HepG2 (cell line): Measurements from ENCODE around the gene RPTOR. TPM values are rescaled to one million over a fixed set of nuclear protein-coding genes. Genes with fewer than 3 reads are reported as not detected.
A peak's percentile ranks its signal among the peaks of the same experiment; 100 is the strongest.

ENCODE experiments used
- ADNP ChIP-seq: sonication (generic); formaldehyde crosslinking; IDR thresholded peaks from 2 replicates; pipeline ENCODE4 v1.4.0; 2020; ENCODE audit warnings: missing genetic modification reagents
- ARID5B ChIP-seq: IDR thresholded peaks from 2 replicates; pipeline ENCODE4 v1.4.0; 2020; ENCODE audit warnings: mild to moderate bottlenecking, missing genetic modification reagents
- BATF2 ChIP-seq: sonication (generic); formaldehyde crosslinking; IDR thresholded peaks from 2 replicates; pipeline ENCODE4 v1.8.0; 2022; ENCODE audit warnings: mild to moderate bottlenecking, missing genetic modification reagents, moderate library complexity
- EEA1 ChIP-seq: sonication (generic); formaldehyde crosslinking; IDR thresholded peaks from 2 replicates; pipeline ENCODE4 v1.5.1; 2020; ENCODE audit warnings: mild to moderate bottlenecking, missing genetic modification reagents, borderline replicate concordance
- FOXK1 ChIP-seq: sonication (generic); formaldehyde crosslinking; IDR thresholded peaks from 2 replicates; pipeline ENCODE4 v1.4.0; 2020; ENCODE audit warnings: low read depth, missing genetic modification reagents, borderline replicate concordance
- HOXA5 ChIP-seq: sonication (generic); formaldehyde crosslinking; IDR thresholded peaks from 2 replicates; pipeline ENCODE4 v1.4.0; 2020; ENCODE audit warnings: missing genetic modification reagents
- IKZF1 ChIP-seq: fragments of 450-650 bp; IDR thresholded peaks from 2 replicates; pipeline ENCODE4 v1.7.1; 2016
- MED1 ChIP-seq: sonication (generic); formaldehyde crosslinking; IDR thresholded peaks from 2 replicates; pipeline ENCODE4 v1.4.0; 2020; ENCODE audit warnings: missing genetic modification reagents
- MXD4 ChIP-seq: IDR thresholded peaks from 2 replicates; pipeline ENCODE4 v1.6.1; 2016; ENCODE audit warnings: mild to moderate bottlenecking, missing biosample characterization, missing genetic modification reagents
- NCOA5 ChIP-seq: sonication (generic); formaldehyde crosslinking; IDR thresholded peaks from 2 replicates; pipeline ENCODE4 v1.4.0; 2020; ENCODE audit warnings: missing genetic modification reagents
- NKX3-1 ChIP-seq: sonication (generic); formaldehyde crosslinking; IDR thresholded peaks from 2 replicates; pipeline ENCODE4 v1.5.0; 2020; ENCODE audit warnings: missing genetic modification reagents
- REXO4 ChIP-seq: sonication (generic); formaldehyde crosslinking; IDR thresholded peaks from 2 replicates; pipeline ENCODE4 v1.8.0; 2022; ENCODE audit warnings: missing genetic modification reagents, mild to moderate bottlenecking, borderline replicate concordance
- SNAI1 ChIP-seq: sonication (generic); formaldehyde crosslinking; IDR thresholded peaks from 2 replicates; pipeline ENCODE4 v1.5.0; 2020; ENCODE audit warnings: mild to moderate bottlenecking, missing genetic modification reagents, borderline replicate concordance
- SP140L ChIP-seq: sonication (generic); formaldehyde crosslinking; IDR thresholded peaks from 2 replicates; pipeline ENCODE4 v1.4.0; 2020; ENCODE audit warnings: missing genetic modification reagents, borderline replicate concordance
- SP2 ChIP-seq: sonication (generic); formaldehyde crosslinking; IDR thresholded peaks from 2 replicates; pipeline ENCODE4 v1.5.1; 2020; ENCODE audit warnings: mild to moderate bottlenecking, missing genetic modification reagents
- TMF1 ChIP-seq: sonication (generic); formaldehyde crosslinking; IDR thresholded peaks from 2 replicates; pipeline ENCODE4 v1.8.1; 2022; ENCODE audit warnings: low read depth, missing genetic modification reagents
- YEATS2 ChIP-seq: sonication (generic); formaldehyde crosslinking; IDR thresholded peaks from 2 replicates; pipeline ENCODE4 v1.4.0; 2020; ENCODE audit warnings: missing genetic modification reagents, borderline replicate concordance
- YY1 ChIP-seq: IDR thresholded peaks from 2 replicates; pipeline ENCODE4 v1.6.1; 2011; ENCODE audit warnings: low read length, low read depth, moderate library complexity, mild to moderate bottlenecking; ENCODE audit not compliant: insufficient read depth, insufficient replicate concordance
- ZBTB25 ChIP-seq: IDR thresholded peaks from 2 replicates; pipeline ENCODE4 v1.6.1; 2018; ENCODE audit warnings: missing genetic modification reagents
- ZBTB49 ChIP-seq: sonication (generic); formaldehyde crosslinking; IDR thresholded peaks from 2 replicates; pipeline ENCODE4 v1.4.0; 2020; ENCODE audit warnings: missing genetic modification reagents, borderline replicate concordance
- ZC3H13 ChIP-seq: sonication (generic); formaldehyde crosslinking; IDR thresholded peaks from 2 replicates; pipeline ENCODE4 v1.8.1; 2023; ENCODE audit warnings: mild to moderate bottlenecking, missing genetic modification reagents, moderate library complexity
- ZFP37 ChIP-seq: sonication (generic); formaldehyde crosslinking; IDR thresholded peaks from 2 replicates; pipeline ENCODE4 v1.4.0; 2020; ENCODE audit warnings: missing genetic modification reagents, borderline replicate concordance
- ZNF331 ChIP-seq: sonication (generic); formaldehyde crosslinking; IDR thresholded peaks from 2 replicates; pipeline ENCODE4 v1.4.0; 2020; ENCODE audit warnings: missing genetic modification reagents
- polyA plus RNA-seq, 8 experiments: library from polyadenylated mRNA; depleted of rRNA in 3 of 8; stranded (reverse) in 7 of 8; unstranded in 1 of 8; fragments of >200 nt; fragmentation: Illumina TruSeq in 4 of 8; extraction: Trizol in 4 of 8; gene quantifications; 2 replicates each; pipeline versions ENCODE4 v1.2.1 to v1.2.3, GENCODE V29; 2011 to 2016; ENCODE audit warnings: low read depth in 4 of 8, missing spikeins in 1 of 8, mixed read lengths in 1 of 8; ENCODE audit not compliant: insufficient read depth in 1 of 8
- total RNA-seq, 5 experiments: library from RNA; depleted of rRNA; stranded (reverse); fragments of >200 nt; fragmentation: Illumina TruSeq; extraction: Trizol; gene quantifications; 2 replicates each; pipeline ENCODE4 v1.2.3, GENCODE V29; 2016; ENCODE audit warnings: low read depth in 1 of 5

Gene RPTOR
- total and polyA plus RNA-seq, 2 of the 13 experiments (the other 11 are each of a cell fraction or from before 2014, with no cell fraction given), result 6.6 to 25.3 TPM

- TF ChIP-seq ZC3H13 (CRISPR knock-in tag), result no peak
- TF ChIP-seq BATF2, result no peak
- no peak for TF ChIP-seq HOXA5 (CRISPR knock-in tag)
- TF ChIP-seq FOXK1, result peak; percentile 45; the same call in 1 of the 2 replicates
- 0 out of 2 replicates have a peak, but pooled peaks have one; percentile 25 for TF ChIP-seq MXD4 (CRISPR knock-in tag)
- TF ChIP-seq SNAI1, result no peak
- no peak for TF ChIP-seq IKZF1
- no peak for TF ChIP-seq NCOA5
- TF ChIP-seq ZBTB25 (CRISPR knock-in tag), result no peak
- no peak for TF ChIP-seq YY1
- 0 out of 2 replicates have a peak, but pooled peaks have one; percentile 27 for TF ChIP-seq SP140L (CRISPR knock-in tag)
- no peak for TF ChIP-seq ZNF331 (CRISPR knock-in tag)
- TF ChIP-seq NKX3-1 (CRISPR knock-in tag), result no peak
- TF ChIP-seq EEA1, result no peak
- no peak; the same call in 1 of the 2 replicates for TF ChIP-seq YEATS2 (CRISPR knock-in tag)
- no peak for TF ChIP-seq ADNP (CRISPR knock-in tag)
- no peak for TF ChIP-seq REXO4 (CRISPR knock-in tag)
- TF ChIP-seq SP2 (CRISPR knock-in tag), result no peak
- peak; percentile 94 for TF ChIP-seq ARID5B (CRISPR knock-in tag)
- no peak for TF ChIP-seq ZBTB49
- TF ChIP-seq ZFP37 (CRISPR knock-in tag), result no peak
- 0 out of 2 replicates have a peak, but pooled peaks have one; percentile 34 for TF ChIP-seq TMF1 (CRISPR knock-in tag)
- TF ChIP-seq MED1 (CRISPR knock-in tag), result 0 out of 2 replicates have a peak, but pooled peaks have one; percentile 39
Observed at GRCh38 chr17:80667462-80668277, 123.0 kb downstream of the RPTOR start (continued).
